Esophagus muscularis mucosa (tissue), 4 donors: Measurements from ENCODE around the gene GPX7. TPM values are rescaled to one million over a fixed set of nuclear protein-coding genes. Genes with fewer than 3 reads are reported as not detected.

Experiments
- DNase-seq: peaks from one replicate; pipeline ENCODE4 v3.0.0-alpha.2; 2017; ENCODE audit errors: extremely low spot score
- H3K27ac ChIP-seq, 4 donors: fragments of 200-600 bp; sonication (generic); replicated peaks in 1 of 4; 1 replicate in 3 of 4; 2 replicates in 1 of 4; pipeline ENCODE4 v1.5.1; 2016 to 2019; ENCODE audit warnings: mild to moderate bottlenecking in 1 of 4
- H3K27me3 ChIP-seq, 4 donors: fragments of 200-600 bp; sonication (generic); one replicate each; pipeline versions ENCODE4 v1.5.1 to v1.6.0; 2016 to 2019
- H3K36me3 ChIP-seq, 4 donors: fragments of 200-600 bp; sonication (generic); one replicate each; pipeline ENCODE4 v1.5.1; 2016 to 2019
- H3K4me1 ChIP-seq, 4 donors: fragments of 200-600 bp; sonication (generic); one replicate each; pipeline ENCODE4 v1.5.1; 2016 to 2019
- H3K4me3 ChIP-seq, 4 donors: fragments of 200-600 bp; sonication (generic); 1 replicate in 2 of 4; 2 replicates in 2 of 4; pipeline ENCODE4 v1.5.1; 2016 to 2019; ENCODE audit warnings: mild to moderate bottlenecking in 4 of 4, moderate library complexity in 1 of 4
- H3K9me3 ChIP-seq, 4 donors: fragments of 200-600 bp; sonication (generic); 1 replicate in 3 of 4; 2 replicates in 1 of 4; pipeline ENCODE4 v1.5.1; 2016 to 2019
- CTCF ChIP-seq, 3 experiments: fragments of 200-600 bp in 2 of 3; fragments of 450-650 bp in 1 of 3; sonication (generic) in 2 of 3; IDR thresholded peaks; one replicate each; pipeline ENCODE4 v1.5.1; 2017 to 2019; ENCODE audit warnings: antibody characterized with exemption in 3 of 3, mild to moderate bottlenecking in 2 of 3, moderate library complexity in 1 of 3
- EP300 ChIP-seq: sonication (generic); formaldehyde crosslinking; IDR thresholded peaks from one replicate; pipeline ENCODE4 v1.6.1; 2017; ENCODE audit warnings: antibody characterized with exemption
- POLR2A ChIP-seq: fragments of 450-650 bp; IDR thresholded peaks from one replicate; pipeline ENCODE4 v1.6.1; 2017; ENCODE audit warnings: antibody characterized with exemption, moderate library complexity, mild to moderate bottlenecking, low read depth
- POLR2AphosphoS5 ChIP-seq, 2 donors: sonication (generic); formaldehyde crosslinking; IDR thresholded peaks; one replicate each; pipeline ENCODE4 v1.6.1; 2017; ENCODE audit warnings: antibody characterized with exemption in 2 of 2
- WGBS: methylation state at CpG from one replicate; pipeline ENCODE4 v1.1.5; 2018; 5-methylcytosine and 5-hydroxymethylcytosine counted together
- intact Hi-C: fragments of 100-400 bp; cut with DNase I; formaldehyde crosslinking; loops from one replicate; pipeline ENCODE4 v1.15.1; 2023
- total RNA-seq, 4 donors: library from RNA; depleted of rRNA; stranded (reverse); fragments of >200 nt; gene quantifications; one replicate each; pipeline versions ENCODE4 v1.1.0 to v1.2.1, GENCODE V29; 2016

GPX7 gene
- total RNA-seq, result 10 to 100 TPM in 3 of 4 donors, 1 to 10 TPM in 1; 9.3 to 17.3 (median 16.4) TPM

DNA sequence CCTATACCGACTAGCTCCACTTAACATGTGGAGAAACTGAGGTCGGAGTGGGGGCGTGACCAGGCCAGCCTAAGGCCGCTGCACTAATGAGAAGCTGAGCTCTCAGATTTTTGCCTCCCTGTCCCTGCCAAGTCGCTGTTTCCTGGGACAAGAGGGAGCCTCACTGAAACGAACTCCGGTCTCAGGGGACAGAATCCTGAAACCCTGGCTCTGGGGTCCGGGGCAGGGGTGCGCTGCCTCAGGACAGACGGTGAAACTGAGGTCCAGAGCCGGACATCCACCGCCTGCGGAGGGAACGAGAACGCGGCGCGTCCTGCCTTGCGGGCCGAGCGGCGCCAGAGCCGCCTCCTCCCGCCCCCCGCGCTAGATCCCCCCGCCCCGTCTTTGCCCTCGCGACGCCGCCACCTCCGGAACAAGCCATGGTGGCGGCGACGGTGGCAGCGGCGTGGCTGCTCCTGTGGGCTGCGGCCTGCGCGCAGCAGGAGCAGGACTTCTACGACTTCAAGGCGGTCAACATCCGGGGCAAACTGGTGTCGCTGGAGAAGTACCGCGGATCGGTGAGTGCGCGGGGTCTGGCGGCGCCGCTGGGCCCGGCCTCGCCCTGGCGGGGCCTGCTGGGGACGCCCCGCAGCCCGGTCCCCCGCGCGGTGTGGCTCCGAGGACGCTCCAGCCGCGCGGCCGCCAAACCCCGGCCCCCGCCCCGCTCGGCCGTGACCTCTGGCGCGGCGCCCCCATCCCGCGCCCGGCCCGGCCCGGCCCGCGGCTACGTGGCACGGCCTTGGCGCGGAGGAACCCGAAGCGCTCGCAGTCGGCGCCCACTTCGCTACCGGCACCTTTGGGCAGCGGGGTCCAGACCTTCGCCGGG is at the start of gene GPX7:
Gene GPX7 (plus strand): TSS at position 381 of the 865 bp plus-strand sequence. CDS start 39 bp downstream, at position 420.
- no peaks in the 10 kb centered on the region for H3K9me3 ChIP-seq
- H3K4me3 ChIP-seq, result peak within 1 kb of the TSS; percentile 66 to 74 (median 69)
- DNase-seq, result no peak
- intact Hi-C loops, result loop anchor here (5.0 to 10.0 kb wide), 2 partner anchors 50 to 93 kb away; partner anchors contain the start of genes COA7 and TUT4
- 2% methylated on average over 13 of the region's 97 CpGs for WGBS
- H3K4me1 ChIP-seq, result peaks cover 21 to 37% (median 33%) of the 10 kb centered on the region in 4 donors
- H3K27me3 ChIP-seq, result no peaks in the 10 kb centered on the region
- TF ChIP-seq POLR2AphosphoS5 (IDR thresholded peaks at IDR 0.05) (no peak), POLR2A (no peak), CTCF (IDR thresholded peaks at IDR 0.05) (no peak), EP300 (no peak)
- peak within 1 kb of the TSS; percentile 81 to 87 (median 85) for H3K27ac ChIP-seq
- H3K36me3 ChIP-seq, result peaks cover 6 to 11% (median 8%) of the 10 kb centered on the region in 4 donors

GRCh38 chr1:52552505-52553361 is 49.4 kb upstream of the GPX7 start, which contains the start of gene TUT4:
TSS of gene TUT4 (minus strand) at chr1:52553092. CDS start at chr1:52526280, 26,812 bp downstream.
- H3K27ac ChIP-seq, result peak within 1 kb of the TSS; percentile 88 to 98 (median 91)
- H3K36me3 ChIP-seq, result no peaks in the 10 kb centered on the region
- H3K9me3 ChIP-seq, result no peaks in the 10 kb centered on the region
- DNase-seq, result peak; percentile 94
- intact Hi-C loops, result loop anchor here (5.0 to 10.0 kb wide), 2 partner anchors 50 to 132 kb away; partner anchors contain the start of gene GPX7
- peaks cover 10 to 33% (median 31%) of the 10 kb centered on the region in 4 donors for H3K4me1 ChIP-seq
- TF ChIP-seq EP300, result no peak
- peak in 1 of 3 experiments; percentile 11 for TF ChIP-seq CTCF (IDR thresholded peaks at IDR 0.05)
- TF ChIP-seq POLR2A, result peak; percentile 13
- peak; percentile 24 to 67 for TF ChIP-seq POLR2AphosphoS5 (IDR thresholded peaks at IDR 0.05)
- H3K27me3 ChIP-seq, result no peaks in the 10 kb centered on the region
- H3K4me3 ChIP-seq, result peak within 1 kb of the TSS; percentile 83 to 99 (median 94)
- WGBS, result 1% methylated on average over 20 of the region's 68 CpGs

GRCh38 chr1:52553362-52554266 is 48.6 kb upstream of the GPX7 start:
- peaks cover 10 to 32% (median 29%) of the 10 kb centered on the region in 4 donors for H3K4me1 ChIP-seq
- peak overlapping the region; percentile 83 to 99 (median 94) for H3K4me3 ChIP-seq
- TF ChIP-seq POLR2AphosphoS5 (IDR thresholded peaks at IDR 0.05) (peak in 1 of 2 donors; percentile 62), EP300 (no peak)
- H3K36me3 ChIP-seq, result no peaks in the 10 kb centered on the region
- peak; percentile 93 for DNase-seq
- WGBS, result 8% methylated on average over 25 of the region's 66 CpGs
- no peaks in the 10 kb centered on the region for H3K27me3 ChIP-seq
- no peaks in the 10 kb centered on the region for H3K9me3 ChIP-seq
- intact Hi-C loops, result loop anchor here (5.0 to 10.0 kb wide), 2 partner anchors 49 to 131 kb away; partner anchors contain the start of gene GPX7
- H3K27ac ChIP-seq, result peak overlapping the region; percentile 88 to 98 (median 91)

DNA sequence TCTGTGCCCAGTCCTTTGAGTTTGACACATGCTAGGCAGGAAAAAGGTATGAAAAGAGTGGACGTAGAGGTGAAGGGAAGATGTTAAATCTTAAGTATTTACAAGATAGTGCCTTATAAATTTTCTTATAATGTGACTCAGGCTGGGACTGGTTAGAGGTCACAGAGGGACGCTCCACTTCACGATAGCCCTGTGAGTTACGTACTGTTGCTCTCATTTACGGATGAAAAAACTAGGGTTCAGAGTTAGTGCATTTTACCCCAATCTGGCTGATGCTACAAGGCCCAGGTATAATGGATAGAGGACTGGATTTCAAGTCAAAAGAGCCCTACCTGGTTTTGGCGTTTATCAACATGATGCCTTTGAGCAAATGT is 47.9 kb upstream of the GPX7 start:
- Histone ChIP-seq H3K27ac (peak overlapping the region; percentile 88 to 98 (median 91)), H3K9me3 (no peaks in the 10 kb centered on the region), H3K36me3 (no peaks in the 10 kb centered on the region), H3K4me3 (peak overlapping the region in 3 of 4 donors; percentile 83 to 99 (median 89)), H3K27me3 (no peaks in the 10 kb centered on the region), H3K4me1 (peaks cover 10 to 32% (median 29%) of the 10 kb centered on the region in 4 donors)
- 61% methylated on average over 6 of the region's 6 CpGs for WGBS
- no peak for DNase-seq
- TF ChIP-seq POLR2A, result no peak
- TF ChIP-seq POLR2AphosphoS5 (IDR thresholded peaks at IDR 0.05), result no peak
- TF ChIP-seq EP300, result no peak
- no peak for TF ChIP-seq CTCF (IDR thresholded peaks at IDR 0.05)
- intact Hi-C loops, result loop anchor here (5.0 to 10.0 kb wide), 2 partner anchors 48 to 131 kb away; partner anchors contain the start of gene GPX7
